H1 (cell line): ENCODE data around the gene TRAPPC6A. TPM values are rescaled to one million over a fixed set of nuclear protein-coding genes. Genes with fewer than 3 reads are reported as not detected.

Source experiments
- ASH2L ChIP-seq: fragments of 200-600, 300-600 bp; sonication (generic); IDR thresholded peaks from one replicate; pipeline ENCODE4 v1.7.1; 2017; ENCODE audit warnings: low read length
- ATF3 ChIP-seq: IDR thresholded peaks from 2 replicates; pipeline ENCODE4 v1.6.1; 2011; ENCODE audit warnings: low read depth, mild to moderate bottlenecking, low read length; ENCODE audit not compliant: insufficient read depth
- EGR1 ChIP-seq: IDR thresholded peaks from 2 replicates; pipeline ENCODE4 v1.6.1; 2011; ENCODE audit warnings: low read depth, low read length, borderline replicate concordance
- KDM5A ChIP-seq: fragments of 200-600 bp; IDR thresholded peaks from 2 replicates; pipeline ENCODE4 v1.7.1; 2012; ENCODE audit warnings: mild to moderate bottlenecking, low read length, inconsistent platforms, mixed read lengths
- NRF1 ChIP-seq: IDR thresholded peaks from 2 replicates; pipeline ENCODE4 v1.6.1; 2011; ENCODE audit warnings: mild to moderate bottlenecking, low read depth, low read length, improper control_type of control experiment
- POLR2A ChIP-seq, 2 experiments: IDR thresholded peaks; 1 replicate in 1 of 2; 2 replicates in 1 of 2; pipeline ENCODE4 v1.6.1; 2011; ENCODE audit warnings: low read depth in 2 of 2, low read length in 2 of 2, mild to moderate bottlenecking in 2 of 2; ENCODE audit errors: control extremely low read depth in 1 of 2
- TCF12 ChIP-seq: IDR thresholded peaks from 2 replicates; pipeline ENCODE4 v1.6.1; 2011; ENCODE audit warnings: low read depth, mild to moderate bottlenecking, low read length
- TEAD4 ChIP-seq: IDR thresholded peaks from 2 replicates; pipeline ENCODE4 v1.6.1; 2012; ENCODE audit warnings: low read depth, low read length, inconsistent platforms, mixed read lengths
- polyA plus RNA-seq, 7 experiments: library from polyadenylated mRNA; depleted of rRNA in 3 of 7; stranded (reverse) in 5 of 7; unstranded in 2 of 7; fragments of >200 nt in 5 of 7; fragments of 200-250 nt in 2 of 7; gene quantifications; 1 replicate in 5 of 7; 2 replicates in 1 of 7; 4 replicates in 1 of 7; pipeline versions ENCODE4 v1.2.1 to v1.2.3, GENCODE V29; 2011 to 2013; ENCODE audit warnings: missing spikeins in 2 of 7, mixed read lengths in 2 of 7
- total RNA-seq: library from RNA; stranded (reverse); fragmentation: NEBNext Ultra II Directional; extraction: Animal tissue kit (Norgen Biotek cat#: 25700); gene quantifications from 2 replicates; pipeline ENCODE4 v1.2.1, GENCODE V29; 2021

Gene TRAPPC6A
- total and polyA plus RNA-seq, 2 of the 8 experiments (the other 6 are each of a cell fraction or from before 2014, with no cell fraction given) = 31.8 to 130 TPM

- TF ChIP-seq TCF12 (no peak), TEAD4 (no peak), POLR2A (IDR thresholded peaks at IDR 0.05; ENCODE audit: control extremely low read depth in 1 of 2, low read depth in 2 of 2, low read length in 2 of 2) (no peak), EGR1 (no peak), ASH2L (no peak), KDM5A (no peak), NRF1 (no peak), ATF3 (no peak)
- TF ChIP-seq, all 59 proteins: peak for 0
Measured at GRCh38 chr19:45118106-45118505, 59.9 kb downstream of the TRAPPC6A start (continued).
